Motor neuron (in vitro differentiated cells): ENCODE data around the gene ZNF444. TPM values are rescaled to one million over a fixed set of nuclear protein-coding genes. Genes with fewer than 3 reads are reported as not detected.

Source experiments
- ATAC-seq, 8 experiments: fragments of 200-7000 bp; cut with Tn5 transposase; replicated peaks in 6 of 8; 2 replicates each; pipeline ENCODE4 v1.8.0; 2021; ENCODE audit warnings: mild to moderate bottlenecking in 8 of 8, moderate library complexity in 8 of 8
- H3K27ac ChIP-seq, 2 donors: fragments of 250-450 bp; sonication (Bioruptor Pico); 2 replicates each; pipeline ENCODE4 v1.9.0; 2021; ENCODE audit warnings: antibody characterized with exemption in 2 of 2, mild to moderate bottlenecking in 2 of 2, moderate library complexity in 1 of 2
- H3K4me1 ChIP-seq, 2 donors: fragments of 250-450 bp; sonication (Bioruptor Pico); replicated peaks in 1 of 2; 2 replicates each; pipeline ENCODE4 v1.6.1; 2021; ENCODE audit warnings: antibody characterized with exemption in 2 of 2, mild to moderate bottlenecking in 2 of 2, moderate library complexity in 1 of 2
- H3K4me3 ChIP-seq, 5 donors: fragments of 250-450 bp; sonication (Bioruptor Pico); 2 replicates each; pipeline ENCODE4 v1.9.0; 2021; ENCODE audit warnings: antibody characterized with exemption in 5 of 5, mild to moderate bottlenecking in 5 of 5, moderate library complexity in 4 of 5
- whole genome bisulfite sequencing, 10 experiments: fragments of 450-650 bp; shearing (Covaris generic); methylation state at CpG; one replicate each; pipeline ENCODE4 v1.0.0; 2022; 5-methylcytosine and 5-hydroxymethylcytosine counted together
- in situ Hi-C, 9 experiments: fragments of 400-800 bp; cut with MboI; loops; one replicate each; pipeline ENCODE4 v1.15.0; 2021; ENCODE audit warnings: low sequenced_read_pairs in 9 of 9, low pct_unique_long_range_greater_than_20kb in 2 of 9; ENCODE audit not compliant: unreplicated experiment in 9 of 9
- total RNA-seq, 8 experiments: library from RNA; unstranded; fragments of 300-600 nt; gene quantifications; 2 replicates each; pipeline versions ENCODE4 v1.2.3 to v1.2.4, GENCODE V29; 2022

ZNF444 gene
- total RNA-seq, 8 experiments from 2014 or later: 10.4 to 20.1 (median 13.3) TPM

- H3K4me1 ChIP-seq: peaks cover 10 to 16% of the 10 kb centered on the region in 2 donors
- ATAC-seq: no peak
- H3K4me3 ChIP-seq: peak overlapping the region; percentile 50 to 96 (median 77)
- in situ Hi-C loops: no loop called here
- peak overlapping the region in 1 of 2 donors; percentile 95 for H3K27ac ChIP-seq
- 0 to 67% (median 54%) methylated on average over 3 to 9 of the region's 16 CpGs; no CpG with 5 or more reads in 6 of the 10 experiments for WGBS, 10 experiments
These were observed 21.5 kb upstream of the ZNF444 start for GRCh38 chr19:56119582-56119978.

GRCh38 chr19:56120002-56120370 lies 21.1 kb upstream of the ZNF444 start:
- Histone ChIP-seq H3K4me3 (peak overlapping the region; percentile 50 to 96 (median 77)), H3K27ac (peak overlapping the region; percentile 88 to 95), H3K4me1 (peaks cover 10 to 16% of the 10 kb centered on the region in 2 donors)
- in situ Hi-C loops: no loop called here
- ATAC-seq: peak in 1 of 8 experiments; percentile 0
- 10 to 20% methylated on average over 2 to 5 of the region's 8 CpGs; no CpG with 5 or more reads in 8 of the 10 experiments for WGBS, 10 experiments

GRCh38 chr19:56120371-56121179 lies 20.5 kb upstream of the ZNF444 start:
- ATAC-seq: peak; percentile 8 to 51 (median 34)
- Histone ChIP-seq H3K4me1 (peaks cover 10 to 16% of the 10 kb centered on the region in 2 donors), H3K27ac (peak overlapping the region; percentile 88 to 95), H3K4me3 (peak overlapping the region; percentile 50 to 96 (median 77))
- in situ Hi-C loops: no loop called here
- WGBS, 10 experiments: no CpG with 5 or more reads among the region's 99 CpGs

- peak; percentile 70 to 92 (median 90) for ATAC-seq
- Histone ChIP-seq H3K4me1 (peaks cover 10 to 16% of the 10 kb centered on the region in 2 donors), H3K27ac (peak within 1 kb of the TSS; percentile 88 to 95), H3K4me3 (peak within 1 kb of the TSS; percentile 50 to 96 (median 77))
- 5 to 100% (median 31%) methylated on average over 3 to 11 of the region's 74 CpGs; no CpG with 5 or more reads in 3 of the 10 experiments for WGBS, 10 experiments
- in situ Hi-C loops: no loop called here
These were observed 19.6 kb upstream of the ZNF444 start, which contains the start of gene ZNF787 for GRCh38 chr19:56121180-56122167. TSS of gene ZNF787 (minus strand) at chr19:56121295. CDS start at chr19:56103217, 18,078 bp downstream.

GRCh38 chr19:56123266-56123891 lies 17.7 kb upstream of the ZNF444 start:
- ATAC-seq: no peak
- Histone ChIP-seq H3K27ac (no peak overlapping the region), H3K4me1 (peaks cover 10 to 16% of the 10 kb centered on the region in 2 donors), H3K4me3 (no peak overlapping the region)
- 51 to 95% (median 81%) methylated on average over 1 to 10 of the region's 16 CpGs; no CpG with 5 or more reads in 2 of the 10 experiments for WGBS, 10 experiments
- in situ Hi-C loops: no loop called here

GRCh38 chr19:56124578-56124977 lies 16.5 kb upstream of the ZNF444 start:
- 90 to 100% methylated on average over 1 to 3 of the region's 4 CpGs; no CpG with 5 or more reads in 8 of the 10 experiments for WGBS, 10 experiments
- H3K4me1 ChIP-seq: peaks cover 5 to 8% of the 10 kb centered on the region in 2 donors
- no peak overlapping the region for H3K4me3 ChIP-seq
- ATAC-seq: no peak
- in situ Hi-C loops: no loop called here
- no peak overlapping the region for H3K27ac ChIP-seq

- 40 to 100% (median 69%) methylated on average over 1 to 8 of the region's 16 CpGs; no CpG with 5 or more reads in 1 of the 10 experiments for WGBS, 10 experiments
- in situ Hi-C loops: no loop called here
- peaks cover 0 to 3% of the 10 kb centered on the region in 2 donors for H3K4me1 ChIP-seq
- no peak for ATAC-seq
- no peak overlapping the region for H3K27ac ChIP-seq
- no peak overlapping the region for H3K4me3 ChIP-seq
These were observed 15.1 kb upstream of the ZNF444 start for GRCh38 chr19:56125806-56126590.

- no peak overlapping the region for H3K4me3 ChIP-seq
- H3K27ac ChIP-seq: no peak overlapping the region
- in situ Hi-C loops: no loop called here
- H3K4me1 ChIP-seq: no peaks in the 10 kb centered on the region
- WGBS, 10 experiments: 44 to 100% (median 81%) methylated on average over 1 to 7 of the region's 19 CpGs; no CpG with 5 or more reads in 1 of the 10 experiments
- ATAC-seq: peak in 2 of 8 experiments; percentile 16 to 19
These were observed 13.9 kb upstream of the ZNF444 start for GRCh38 chr19:56126983-56127780.

- H3K4me3 ChIP-seq: no peak overlapping the region
- in situ Hi-C loops: no loop called here
- H3K4me1 ChIP-seq: no peaks in the 10 kb centered on the region
- 45 to 100% (median 83%) methylated on average over 4 to 7 of the region's 7 CpGs for WGBS, 10 experiments
- H3K27ac ChIP-seq: no peak overlapping the region
- ATAC-seq: no peak
These were observed 11.1 kb upstream of the ZNF444 start for GRCh38 chr19:56130006-56130405.

GRCh38 chr19:56131651-56132050 lies 9.4 kb upstream of the ZNF444 start:
- no peak overlapping the region for H3K27ac ChIP-seq
- in situ Hi-C loops: no loop called here
- 56 to 100% (median 90%) methylated on average over 2 to 7 of the region's 8 CpGs; no CpG with 5 or more reads in 4 of the 10 experiments for WGBS, 10 experiments

GRCh38 chr19:56132316-56132822 lies 8.7 kb upstream of the ZNF444 start:
- 35 to 86% (median 71%) methylated on average over 2 to 14 of the region's 14 CpGs for WGBS, 10 experiments
- in situ Hi-C loops: no loop called here
- H3K4me3 ChIP-seq: no peak overlapping the region
- peaks cover 0 to 3% of the 10 kb centered on the region in 2 donors for H3K4me1 ChIP-seq
- peak in 1 of 8 experiments; percentile 45 for ATAC-seq
- no peak overlapping the region for H3K27ac ChIP-seq

More at GRCh38 chr19:56131651-56132050, 9.4 kb upstream of the ZNF444 start:
- ATAC-seq: no peak
- H3K4me3 ChIP-seq: no peak overlapping the region
- peaks cover 0 to 3% of the 10 kb centered on the region in 2 donors for H3K4me1 ChIP-seq
